H9 (cell line): ENCODE measurements around the gene SELPLG. TPM values are rescaled to one million over a fixed set of nuclear protein-coding genes. Genes with fewer than 3 reads are reported as not detected.

Experiments used
- DNase-seq: peaks from one replicate; pipeline ENCODE4 v3.0.0-alpha.2; 2017
- H2AFZ ChIP-seq: one replicate; pipeline ENCODE4 v1.6.1; 2013; ENCODE audit warnings: mild to moderate bottlenecking, low read length, control low read depth, moderate library complexity
- H2AK5ac ChIP-seq: 2 replicates; pipeline ENCODE4 v1.6.1; 2013; ENCODE audit warnings: low read length, control low read depth, mixed read lengths; ENCODE audit not compliant: insufficient read length
- H2BK120ac ChIP-seq: one replicate; pipeline ENCODE4 v1.6.1; 2013; ENCODE audit warnings: low read depth, mild to moderate bottlenecking, low read length, control low read depth, inconsistent platforms; ENCODE audit not compliant: poor library complexity, severe bottlenecking
- H2BK12ac ChIP-seq: 2 replicates; pipeline ENCODE4 v1.6.1; 2013; ENCODE audit warnings: low read length, control low read depth, mixed read lengths, low read depth; ENCODE audit not compliant: insufficient read length
- H2BK15ac ChIP-seq: 2 replicates; pipeline ENCODE4 v1.6.1; 2013; ENCODE audit warnings: low read depth, low read length, control low read depth
- H2BK20ac ChIP-seq: one replicate; pipeline ENCODE4 v1.6.1; 2013; ENCODE audit warnings: low read depth, mild to moderate bottlenecking, low read length, control low read depth, inconsistent platforms; ENCODE audit not compliant: poor library complexity, severe bottlenecking
- H2BK5ac ChIP-seq: 2 replicates; pipeline ENCODE4 v1.6.1; 2013; ENCODE audit warnings: low read length, control low read depth, mixed read lengths; ENCODE audit not compliant: insufficient read length
- H3K14ac ChIP-seq: 2 replicates; pipeline ENCODE4 v1.6.1; 2013; ENCODE audit warnings: low read length, control low read depth; ENCODE audit not compliant: insufficient read depth
- H3K18ac ChIP-seq: 2 replicates; pipeline ENCODE4 v1.6.1; 2013; ENCODE audit warnings: low read depth, mild to moderate bottlenecking, mixed read lengths, low read length, control low read depth; ENCODE audit not compliant: insufficient read length
- H3K23ac ChIP-seq: 2 replicates; pipeline ENCODE4 v1.6.1; 2013; ENCODE audit warnings: low read length, control low read depth, mixed read lengths, low read depth; ENCODE audit not compliant: insufficient read length
- H3K23me2 ChIP-seq: 2 replicates; pipeline ENCODE4 v1.6.1; 2013; ENCODE audit warnings: low read depth, mild to moderate bottlenecking, mixed read lengths, low read length, control low read depth; ENCODE audit not compliant: insufficient read length, poor library complexity, severe bottlenecking
- H3K27ac ChIP-seq: 2 replicates; pipeline ENCODE4 v1.5.1; 2013; ENCODE audit warnings: low read length, control low read depth, mixed read lengths, low read depth; ENCODE audit not compliant: insufficient read length
- H3K27me3 ChIP-seq: 2 replicates; pipeline ENCODE4 v1.6.1; 2013; ENCODE audit warnings: low read length, control low read depth, inconsistent platforms; ENCODE audit not compliant: insufficient read depth
- H3K4ac ChIP-seq: 2 replicates; pipeline ENCODE4 v1.6.1; 2013; ENCODE audit warnings: low read depth, mild to moderate bottlenecking, control low read depth, inconsistent platforms, low read length, moderate library complexity
- H3K4me1 ChIP-seq: 2 replicates; pipeline ENCODE4 v1.6.1; 2013; ENCODE audit warnings: low read length, control low read depth, inconsistent platforms; ENCODE audit not compliant: insufficient read depth
- H3K4me2 ChIP-seq: 2 replicates; pipeline ENCODE4 v1.6.1; 2013; ENCODE audit warnings: low read length, control low read depth, mixed read lengths; ENCODE audit not compliant: insufficient read length, insufficient read depth
- H3K56ac ChIP-seq: 2 replicates; pipeline ENCODE4 v1.6.1; 2013; ENCODE audit warnings: low read depth, mild to moderate bottlenecking, mixed read lengths, low read length, control low read depth; ENCODE audit not compliant: insufficient read length
- H3K79me1 ChIP-seq: 2 replicates; pipeline ENCODE4 v1.6.1; 2013; ENCODE audit warnings: low read depth, mild to moderate bottlenecking, moderate library complexity, low read length, control low read depth, inconsistent platforms; ENCODE audit not compliant: insufficient read depth, poor library complexity, severe bottlenecking
- H3K79me2 ChIP-seq: 2 replicates; pipeline ENCODE4 v1.6.1; 2013; ENCODE audit warnings: low read length, control low read depth, inconsistent platforms; ENCODE audit not compliant: insufficient read depth
- H3K9ac ChIP-seq: 2 replicates; pipeline ENCODE4 v1.6.1; 2013; ENCODE audit warnings: low read length, control low read depth, mixed read lengths; ENCODE audit not compliant: insufficient read length; ENCODE audit errors: extremely low read depth
- H3K9me3 ChIP-seq: one replicate; pipeline ENCODE4 v1.6.1; 2013; ENCODE audit warnings: low read depth, low read length, inconsistent platforms; ENCODE audit not compliant: control insufficient read depth
- H3T11ph ChIP-seq: one replicate; pipeline ENCODE4 v1.6.1; 2013; ENCODE audit warnings: mild to moderate bottlenecking, low read length, control low read depth, inconsistent platforms
- H4K20me1 ChIP-seq: one replicate; pipeline ENCODE4 v1.6.1; 2013; ENCODE audit not compliant: control insufficient read depth, insufficient read length, insufficient read depth
- H4K5ac ChIP-seq: 2 replicates; pipeline ENCODE4 v1.6.1; 2013; ENCODE audit warnings: low read depth, mild to moderate bottlenecking, mixed read lengths, low read length, control low read depth; ENCODE audit not compliant: insufficient read length
- H4K8ac ChIP-seq: replicated peaks from 2 replicates; pipeline ENCODE4 v1.6.1; 2013; ENCODE audit warnings: low read length, control low read depth, mixed read lengths, low read depth; ENCODE audit not compliant: insufficient read length
- H4K91ac ChIP-seq: 2 replicates; pipeline ENCODE4 v1.6.1; 2013; ENCODE audit warnings: low read depth, mild to moderate bottlenecking, moderate library complexity, mixed read lengths, low read length, control low read depth; ENCODE audit not compliant: insufficient read length
- H3K27ac Mint-ChIP-seq, 3 experiments: 2 replicates in 2 of 3; 3 replicates in 1 of 3; pipeline ENCODE4 v1.8.0; 2020 to 2021; ENCODE audit warnings: mixed read lengths in 3 of 3, mild to moderate bottlenecking in 1 of 3, moderate library complexity in 1 of 3
- H3K27me3 Mint-ChIP-seq: 2 replicates; pipeline ENCODE4 v1.8.0; 2021; ENCODE audit warnings: low read depth, mild to moderate bottlenecking, moderate library complexity, mixed read lengths
- H3K36me3 Mint-ChIP-seq, 3 experiments: 2 replicates in 2 of 3; 3 replicates in 1 of 3; pipeline ENCODE4 v1.8.0; 2020 to 2021; ENCODE audit warnings: low read depth in 3 of 3, mixed read lengths in 3 of 3; ENCODE audit not compliant: insufficient read depth in 1 of 3
- H3K4me1 Mint-ChIP-seq, 2 experiments: 2 replicates each; pipeline ENCODE4 v1.8.0; 2020; ENCODE audit warnings: mixed read lengths in 2 of 2
- H3K4me3 Mint-ChIP-seq, 2 experiments: 2 replicates in 1 of 2; 3 replicates in 1 of 2; pipeline ENCODE4 v1.8.0; 2020 to 2021; ENCODE audit warnings: mild to moderate bottlenecking in 2 of 2, mixed read lengths in 2 of 2, moderate library complexity in 1 of 2
- H3K9me3 Mint-ChIP-seq, 2 experiments: 2 replicates in 1 of 2; 3 replicates in 1 of 2; pipeline ENCODE4 v1.8.0; 2020; ENCODE audit warnings: mild to moderate bottlenecking in 2 of 2, mixed read lengths in 2 of 2, moderate library complexity in 1 of 2
- WGBS: extraction: QIAGEN DNeasy Blood & Tissue Kit; methylation state at CpG from one replicate; pipeline ENCODE4 v1.1.7; 2013; ENCODE audit warnings: missing lambda C conversion rate, low lambda C conversion rate, mixed read lengths; ENCODE audit not compliant: insufficient read length; ENCODE audit errors: extremely low coverage; 5-methylcytosine and 5-hydroxymethylcytosine counted together
- total RNA-seq: library from RNA; stranded (reverse); gene quantifications from 2 replicates; pipeline ENCODE4 v1.2.1, GENCODE V29; 2021
- TF ChIP-seq, protein P1 (sequence below): fragments of 200-600 bp; sonication (generic); conservative IDR thresholded peaks from 3 replicates; pipeline ENCODE4 v1.8.0; 2021; ENCODE audit warnings: antibody characterized with exemption, mild to moderate bottlenecking

Gene SELPLG
- total RNA-seq, 1 experiment from 2014 or later, result 0.15 TPM

DNA sequence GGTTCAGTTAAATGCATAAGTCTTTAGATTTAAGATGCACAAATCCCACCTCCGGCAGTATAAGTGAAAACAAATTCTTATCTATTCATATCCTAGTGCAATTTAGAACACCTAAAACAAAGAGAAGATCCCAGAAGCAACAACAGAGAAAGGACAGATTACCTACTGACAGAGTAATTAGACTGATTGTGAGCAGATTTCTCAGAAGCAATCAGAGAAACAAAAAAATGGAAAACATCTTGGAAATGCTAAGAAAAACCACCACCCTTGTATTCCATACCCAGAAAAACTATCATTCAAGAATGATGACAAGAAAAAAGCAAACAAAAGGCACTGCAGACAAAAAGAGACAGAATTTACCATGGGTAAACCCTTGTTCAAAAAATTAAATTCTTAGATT is 47.6 kb upstream of the SELPLG start:
- Histone ChIP-seq H3K9me3 (no peaks in the 10 kb centered on the region), H4K5ac (no peak overlapping the region), H4K8ac (no peak overlapping the region), H4K20me1 (no peaks in the 10 kb centered on the region), H2AFZ (no peak overlapping the region), H2AK5ac (no peak overlapping the region), H3K27ac (no peak overlapping the region), H3K27me3 (no peaks in the 10 kb centered on the region), H3K23me2 (no peaks in the 10 kb centered on the region), H3K18ac (no peak overlapping the region), H2BK120ac (no peak overlapping the region), H3K56ac (no peak overlapping the region), H3K4me1 (peaks cover 2% of the 10 kb centered on the region; the same call in 1 of the 2 replicates), H3K79me1 (peaks cover 7% of the 10 kb centered on the region), H2BK12ac (no peak overlapping the region), H2BK15ac (no peak overlapping the region), H3K79me2 (no peaks in the 10 kb centered on the region), H2BK20ac (no peak overlapping the region), H3K4me2 (no peak overlapping the region), H3K14ac (no peak overlapping the region), H3K4ac (no peak overlapping the region), H2BK5ac (no peak overlapping the region), H3K9ac (no peak overlapping the region), H3K23ac (no peak overlapping the region), H3T11ph (no peak overlapping the region), H4K91ac (no peak overlapping the region)
- TF ChIP-seq, protein P1, sequence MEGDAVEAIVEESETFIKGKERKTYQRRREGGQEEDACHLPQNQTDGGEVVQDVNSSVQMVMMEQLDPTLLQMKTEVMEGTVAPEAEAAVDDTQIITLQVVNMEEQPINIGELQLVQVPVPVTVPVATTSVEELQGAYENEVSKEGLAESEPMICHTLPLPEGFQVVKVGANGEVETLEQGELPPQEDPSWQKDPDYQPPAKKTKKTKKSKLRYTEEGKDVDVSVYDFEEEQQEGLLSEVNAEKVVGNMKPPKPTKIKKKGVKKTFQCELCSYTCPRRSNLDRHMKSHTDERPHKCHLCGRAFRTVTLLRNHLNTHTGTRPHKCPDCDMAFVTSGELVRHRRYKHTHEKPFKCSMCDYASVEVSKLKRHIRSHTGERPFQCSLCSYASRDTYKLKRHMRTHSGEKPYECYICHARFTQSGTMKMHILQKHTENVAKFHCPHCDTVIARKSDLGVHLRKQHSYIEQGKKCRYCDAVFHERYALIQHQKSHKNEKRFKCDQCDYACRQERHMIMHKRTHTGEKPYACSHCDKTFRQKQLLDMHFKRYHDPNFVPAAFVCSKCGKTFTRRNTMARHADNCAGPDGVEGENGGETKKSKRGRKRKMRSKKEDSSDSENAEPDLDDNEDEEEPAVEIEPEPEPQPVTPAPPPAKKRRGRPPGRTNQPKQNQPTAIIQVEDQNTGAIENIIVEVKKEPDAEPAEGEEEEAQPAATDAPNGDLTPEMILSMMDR, result no peak
- WGBS, result no CpG with 5 or more reads among the region's 1 CpG
- no peak for DNase-seq
- Mint-ChIP-seq H3K27me3 (no peaks in the 10 kb centered on the region), H3K27ac (peak overlapping the region in 2 of 3 experiments; percentile 6 to 61; a peak in 3 of 7 replicates), H3K4me3 (no peak overlapping the region), H3K4me1 (peaks cover 22% of the 10 kb centered on the region in 2 experiments), H3K9me3 (no peaks in the 10 kb centered on the region), H3K36me3 (peaks cover 0 to 11% (median 0%) of the 10 kb centered on the region in 3 experiments; a peak in 5 of 7 replicates)
